DOHH2 (cell line): Measurements from ENCODE around the gene COQ9.

Experiments
- H3F3A ChIP-seq: fragments of 200-600 bp; sonication (generic), shearing (Covaris generic); 2 replicates; pipeline ENCODE4 v1.6.0; 2016; ENCODE audit warnings: antibody characterized with exemption, mild to moderate bottlenecking; ENCODE audit not compliant: control insufficient read depth, insufficient read depth
- H3K27ac ChIP-seq: fragments of 200-600 bp; sonication (generic); 2 replicates; pipeline ENCODE4 v1.5.1; 2014; ENCODE audit warnings: low read depth, mild to moderate bottlenecking, low read length, moderate library complexity
- H3K27me3 ChIP-seq: fragments of 200-600 bp; sonication (generic); 2 replicates; pipeline ENCODE4 v1.6.1; 2014; ENCODE audit warnings: mild to moderate bottlenecking, low read length, mixed read lengths; ENCODE audit not compliant: control insufficient read depth
- H3K36me3 ChIP-seq: fragments of 200-600 bp; sonication (generic); 2 replicates; pipeline ENCODE4 v1.6.1; 2014; ENCODE audit warnings: mild to moderate bottlenecking, low read length, moderate library complexity, mixed read lengths; ENCODE audit not compliant: control insufficient read depth
- H3K4me1 ChIP-seq: fragments of 200-600 bp; sonication (generic); 2 replicates; pipeline ENCODE4 v1.6.1; 2014; ENCODE audit warnings: mild to moderate bottlenecking, low read length, mixed read lengths; ENCODE audit not compliant: control insufficient read depth
- H3K4me2 ChIP-seq: fragments of 200-600 bp; sonication (generic); 2 replicates; pipeline ENCODE4 v1.6.0; 2014; ENCODE audit warnings: mild to moderate bottlenecking, low read length, moderate library complexity
- H3K4me3 ChIP-seq: fragments of 200-600 bp; sonication (generic); 2 replicates; pipeline ENCODE4 v1.5.1; 2014; ENCODE audit warnings: mild to moderate bottlenecking, low read length, mixed read lengths
- H3K79me2 ChIP-seq: fragments of 200-600 bp; sonication (generic); 2 replicates; pipeline ENCODE4 v1.6.1; 2014; ENCODE audit warnings: mild to moderate bottlenecking, low read length, mixed read lengths; ENCODE audit not compliant: control insufficient read depth
- H3K9me2 ChIP-seq: fragments of 200-600 bp; sonication (generic); replicated peaks from 2 replicates; pipeline ENCODE4 v1.6.1; 2014; ENCODE audit warnings: mild to moderate bottlenecking, low read length, mixed read lengths; ENCODE audit not compliant: control insufficient read depth
- H3K9me3 ChIP-seq: fragments of 200-600 bp; sonication (generic); 2 replicates; pipeline ENCODE4 v1.6.1; 2014; ENCODE audit warnings: antibody characterized with exemption, low read length, mixed read lengths; ENCODE audit not compliant: control insufficient read depth, insufficient read depth
- H4K20me1 ChIP-seq: fragments of 200-600 bp; sonication (generic); 2 replicates; pipeline ENCODE4 v1.6.0; 2014; ENCODE audit warnings: low read depth, mild to moderate bottlenecking, antibody characterized with exemption, low read length, moderate library complexity; ENCODE audit not compliant: control insufficient read depth, insufficient read depth
- EZH2phosphoT487 ChIP-seq: fragments of 200-600 bp; sonication (generic); IDR thresholded peaks from 2 replicates; pipeline ENCODE4 v1.6.1; 2017; ENCODE audit warnings: borderline replicate concordance, mild to moderate bottlenecking, antibody characterized with exemption, low read length, moderate library complexity, mixed read lengths
- TF ChIP-seq, protein P1 (sequence below): fragments of 200-600 bp; sonication (generic); IDR thresholded peaks from one replicate; pipeline ENCODE4 v1.5.1; 2014; ENCODE audit warnings: antibody characterized with exemption, mild to moderate bottlenecking, low read depth, low read length; ENCODE audit not compliant: poor library complexity, severe bottlenecking

The COQ9 gene

GRCh38 chr16:57444711-57445110 is 2.6 kb upstream of the COQ9 start:
- Histone ChIP-seq H3K9me3 (peaks cover 5% of the 10 kb centered on the region; the same call in 1 of the 2 replicates), H3F3A (no peaks in the 10 kb centered on the region), H3K9me2 (no peaks in the 10 kb centered on the region), H3K27ac (no peak overlapping the region), H4K20me1 (no peaks in the 10 kb centered on the region), H3K4me1 (peaks cover 22% of the 10 kb centered on the region), H3K79me2 (peaks cover 76% of the 10 kb centered on the region), H3K36me3 (peaks cover 34% of the 10 kb centered on the region), H3K4me2 (no peak overlapping the region), H3K27me3 (no peaks in the 10 kb centered on the region), H3K4me3 (no peak overlapping the region)
- TF ChIP-seq, protein P1, sequence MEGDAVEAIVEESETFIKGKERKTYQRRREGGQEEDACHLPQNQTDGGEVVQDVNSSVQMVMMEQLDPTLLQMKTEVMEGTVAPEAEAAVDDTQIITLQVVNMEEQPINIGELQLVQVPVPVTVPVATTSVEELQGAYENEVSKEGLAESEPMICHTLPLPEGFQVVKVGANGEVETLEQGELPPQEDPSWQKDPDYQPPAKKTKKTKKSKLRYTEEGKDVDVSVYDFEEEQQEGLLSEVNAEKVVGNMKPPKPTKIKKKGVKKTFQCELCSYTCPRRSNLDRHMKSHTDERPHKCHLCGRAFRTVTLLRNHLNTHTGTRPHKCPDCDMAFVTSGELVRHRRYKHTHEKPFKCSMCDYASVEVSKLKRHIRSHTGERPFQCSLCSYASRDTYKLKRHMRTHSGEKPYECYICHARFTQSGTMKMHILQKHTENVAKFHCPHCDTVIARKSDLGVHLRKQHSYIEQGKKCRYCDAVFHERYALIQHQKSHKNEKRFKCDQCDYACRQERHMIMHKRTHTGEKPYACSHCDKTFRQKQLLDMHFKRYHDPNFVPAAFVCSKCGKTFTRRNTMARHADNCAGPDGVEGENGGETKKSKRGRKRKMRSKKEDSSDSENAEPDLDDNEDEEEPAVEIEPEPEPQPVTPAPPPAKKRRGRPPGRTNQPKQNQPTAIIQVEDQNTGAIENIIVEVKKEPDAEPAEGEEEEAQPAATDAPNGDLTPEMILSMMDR: no peak
- no peak for TF ChIP-seq EZH2phosphoT487

DNA sequence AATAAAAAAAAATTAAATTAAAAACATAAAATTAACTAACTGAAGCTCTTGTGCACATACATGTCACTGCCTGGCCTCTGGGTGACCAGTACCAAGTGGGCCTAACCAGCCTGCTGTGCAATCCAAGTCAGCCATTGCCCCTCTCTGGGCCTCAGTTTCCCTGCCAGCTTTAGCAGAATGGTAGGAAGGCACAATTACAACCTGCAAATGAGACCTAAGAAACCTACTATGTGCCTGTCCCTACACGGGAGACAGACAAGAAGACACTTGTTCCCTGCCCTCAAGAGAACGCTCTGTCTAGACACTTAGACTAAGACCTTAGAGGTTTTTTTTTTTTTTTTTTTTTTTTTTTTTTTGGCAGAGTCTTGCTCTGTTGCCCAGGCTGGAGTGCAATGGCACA is 1.8 kb upstream of the COQ9 start:
- Histone ChIP-seq H3K9me2 (no peaks in the 10 kb centered on the region), H3K36me3 (peaks cover 26% of the 10 kb centered on the region), H4K20me1 (no peaks in the 10 kb centered on the region), H3K4me2 (no peak overlapping the region), H3K79me2 (peaks cover 78% of the 10 kb centered on the region), H3K4me3 (no peak overlapping the region), H3F3A (no peaks in the 10 kb centered on the region), H3K27ac (no peak overlapping the region), H3K4me1 (peaks cover 22% of the 10 kb centered on the region), H3K27me3 (no peaks in the 10 kb centered on the region), H3K9me3 (peaks cover 3% of the 10 kb centered on the region; the same call in 1 of the 2 replicates)
- TF ChIP-seq, protein P1: no peak
- no peak for TF ChIP-seq EZH2phosphoT487

DNA sequence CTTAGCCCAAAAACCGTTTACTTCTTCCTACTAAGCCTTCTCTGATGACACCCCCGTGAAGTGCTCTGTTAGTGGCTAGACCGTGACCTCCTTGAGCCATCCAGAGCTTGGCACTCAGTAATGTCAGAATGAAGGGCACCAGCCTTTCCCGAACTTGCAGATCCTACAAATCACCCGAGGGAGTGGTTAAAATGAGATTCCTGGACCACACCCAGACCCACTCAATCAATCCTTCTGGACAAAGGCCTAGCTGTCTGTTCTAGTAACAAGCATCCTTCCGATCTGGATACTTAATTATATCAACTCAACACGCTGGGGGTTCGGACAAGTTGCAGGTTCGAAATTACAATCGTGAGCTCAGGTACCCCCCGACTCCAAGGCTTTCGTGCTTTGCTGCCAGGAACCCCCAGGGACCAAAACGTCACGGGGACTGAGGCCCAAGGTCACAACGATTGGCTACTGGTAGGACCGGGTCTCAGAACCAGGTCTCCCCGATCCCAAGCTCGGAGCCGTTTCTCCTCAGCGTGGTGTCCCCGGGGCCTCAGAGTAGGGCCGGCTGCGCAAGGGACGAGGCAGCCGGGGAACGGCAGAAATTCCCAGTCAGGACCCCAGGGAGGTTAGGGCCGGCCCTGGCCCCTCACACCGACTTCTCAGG is 621 bp upstream of the COQ9 start:
- no peaks in the 10 kb centered on the region for H3K9me3 ChIP-seq
- no peaks in the 10 kb centered on the region for H4K20me1 ChIP-seq
- H3K79me2 ChIP-seq: peaks cover 72% of the 10 kb centered on the region
- peaks cover 23% of the 10 kb centered on the region for H3K36me3 ChIP-seq
- peak overlapping the region; percentile 90 for H3K4me2 ChIP-seq
- H3K4me1 ChIP-seq: peaks cover 22% of the 10 kb centered on the region
- H3K27ac ChIP-seq: peak overlapping the region; percentile 34
- peak overlapping the region; percentile 82 for H3K4me3 ChIP-seq
- no peaks in the 10 kb centered on the region for H3K27me3 ChIP-seq
- no peaks in the 10 kb centered on the region for H3K9me2 ChIP-seq
- no peaks in the 10 kb centered on the region for H3F3A ChIP-seq
- TF ChIP-seq EZH2phosphoT487: no peak
- TF ChIP-seq, protein P1: no peak
